Ovary (tissue), 3 donors: Measurements from ENCODE around the gene MYRF.

Experiments
- EP300 ChIP-seq: sonication (generic); formaldehyde crosslinking; IDR thresholded peaks from one replicate; pipeline ENCODE4 v1.6.1; 2017; ENCODE audit warnings: antibody characterized with exemption
- POLR2A ChIP-seq: fragments of 450-650 bp; IDR thresholded peaks from one replicate; pipeline ENCODE4 v1.6.1; 2017; ENCODE audit warnings: antibody characterized with exemption, mild to moderate bottlenecking, moderate library complexity
- TF ChIP-seq, protein P1 (sequence below), 3 donors: fragments of 450-650 bp in 2 of 3; fragments of 200-600 bp in 1 of 3; IDR thresholded peaks; one replicate each; pipeline versions ENCODE4 v1.5.1 to v1.8.0; 2016 to 2022; ENCODE audit warnings: antibody characterized with exemption in 3 of 3, mild to moderate bottlenecking in 1 of 3
- donor health status: DM: no; HTN: no; CAD: no.

DNA sequence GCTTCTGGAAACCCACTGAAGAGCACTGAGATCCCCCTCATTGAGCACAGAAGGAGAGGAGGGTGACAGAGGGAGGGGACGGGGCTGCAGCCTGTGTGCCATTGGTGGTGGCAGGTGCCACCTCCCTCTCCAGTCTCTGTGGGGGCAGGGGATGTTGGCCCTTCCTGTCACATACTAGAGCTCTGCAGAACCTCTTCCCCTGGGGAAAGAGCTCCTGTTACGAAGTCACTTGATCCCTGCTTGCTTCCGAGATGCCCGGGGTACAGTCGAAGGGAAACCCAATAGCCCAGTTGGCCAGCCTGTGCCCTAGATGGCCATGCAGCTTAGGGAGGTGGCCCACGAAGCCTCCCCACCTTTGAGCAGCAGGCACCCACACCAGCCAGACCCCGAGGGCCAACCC is 42.9 kb upstream of the MYRF start:
- no peak for TF ChIP-seq POLR2A
- TF ChIP-seq, protein P1, sequence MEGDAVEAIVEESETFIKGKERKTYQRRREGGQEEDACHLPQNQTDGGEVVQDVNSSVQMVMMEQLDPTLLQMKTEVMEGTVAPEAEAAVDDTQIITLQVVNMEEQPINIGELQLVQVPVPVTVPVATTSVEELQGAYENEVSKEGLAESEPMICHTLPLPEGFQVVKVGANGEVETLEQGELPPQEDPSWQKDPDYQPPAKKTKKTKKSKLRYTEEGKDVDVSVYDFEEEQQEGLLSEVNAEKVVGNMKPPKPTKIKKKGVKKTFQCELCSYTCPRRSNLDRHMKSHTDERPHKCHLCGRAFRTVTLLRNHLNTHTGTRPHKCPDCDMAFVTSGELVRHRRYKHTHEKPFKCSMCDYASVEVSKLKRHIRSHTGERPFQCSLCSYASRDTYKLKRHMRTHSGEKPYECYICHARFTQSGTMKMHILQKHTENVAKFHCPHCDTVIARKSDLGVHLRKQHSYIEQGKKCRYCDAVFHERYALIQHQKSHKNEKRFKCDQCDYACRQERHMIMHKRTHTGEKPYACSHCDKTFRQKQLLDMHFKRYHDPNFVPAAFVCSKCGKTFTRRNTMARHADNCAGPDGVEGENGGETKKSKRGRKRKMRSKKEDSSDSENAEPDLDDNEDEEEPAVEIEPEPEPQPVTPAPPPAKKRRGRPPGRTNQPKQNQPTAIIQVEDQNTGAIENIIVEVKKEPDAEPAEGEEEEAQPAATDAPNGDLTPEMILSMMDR (IDR thresholded peaks at IDR 0.05) = no peak
- TF ChIP-seq EP300 = no peak
